K562 (cell line): ENCODE results near the gene NKAIN1. TPM values are rescaled to one million over a fixed set of nuclear protein-coding genes. Genes with fewer than 3 reads are reported as not detected.

Source experiments
- BDP1 ChIP-seq: IDR thresholded peaks from 3 replicates; pipeline ENCODE4 v1.6.1; 2011; ENCODE audit not compliant: insufficient read length, insufficient read depth
- CREBBP ChIP-seq: IDR thresholded peaks from one replicate; pipeline ENCODE4 v1.6.1; 2012; ENCODE audit warnings: low read depth, mild to moderate bottlenecking, control low read depth, inconsistent platforms, low read length
- CXXC5 ChIP-seq: fragments of 250-450 bp; sonication (Bioruptor Pico); IDR thresholded peaks from 2 replicates; pipeline ENCODE4 v1.8.0; 2022; ENCODE audit warnings: inconsistent platforms, mild to moderate bottlenecking, moderate library complexity
- DPF2 ChIP-seq: fragments of 450-650 bp; IDR thresholded peaks from 2 replicates; pipeline ENCODE4 v1.6.1; 2016
- ELK1 ChIP-seq: sonication (generic); formaldehyde crosslinking; IDR thresholded peaks from 2 replicates; pipeline ENCODE4 v1.8.1; 2022; ENCODE audit warnings: missing genetic modification reagents
- GTF2E2 ChIP-seq: fragments of 200-800 bp; sonication (Bioruptor generic); IDR thresholded peaks from 2 replicates; pipeline ENCODE4 v1.6.1; 2016; ENCODE audit warnings: missing genetic modification characterization, missing compliant biosample characterization
- HOXB6 ChIP-seq: fragments of 250-450 bp; sonication (Bioruptor Pico); IDR thresholded peaks from 2 replicates; pipeline ENCODE4 v1.5.1; 2022; ENCODE audit warnings: mild to moderate bottlenecking, borderline replicate concordance
- JUND ChIP-seq, 2 experiments: IDR thresholded peaks; 2 replicates in 1 of 2; 3 replicates in 1 of 2; pipeline ENCODE4 v1.6.1; 2011; ENCODE audit warnings: borderline replicate concordance in 2 of 2, low read depth in 2 of 2, low read length in 2 of 2, improper control_type of control experiment in 1 of 2, missing biosample characterization in 1 of 2, missing genetic modification characterization in 1 of 2, missing genetic modification reagents in 1 of 2
- MCM5 ChIP-seq: fragments of 450-650 bp; IDR thresholded peaks from 2 replicates; pipeline ENCODE4 v1.6.1; 2016; ENCODE audit warnings: low read depth
- MED1 ChIP-seq: sonication (generic); formaldehyde crosslinking; IDR thresholded peaks from 2 replicates; pipeline ENCODE4 v1.8.1; 2023; ENCODE audit warnings: missing genetic modification reagents, borderline replicate concordance
- SAP30 ChIP-seq: fragments of 200-600 bp; sonication (generic); IDR thresholded peaks from 2 replicates; pipeline ENCODE4 v1.6.1; 2012; ENCODE audit warnings: borderline replicate concordance, low read depth, mild to moderate bottlenecking, moderate library complexity, low read length, control low read depth, inconsistent platforms; ENCODE audit not compliant: insufficient read depth, poor library complexity, severe bottlenecking
- SNIP1 ChIP-seq: fragments of 450-650 bp; IDR thresholded peaks from 2 replicates; pipeline ENCODE4 v1.7.1; 2017; ENCODE audit warnings: low read depth, mild to moderate bottlenecking
- ZBTB12 ChIP-seq: fragments of 250-450 bp; sonication (Bioruptor Pico); IDR thresholded peaks from 2 replicates; pipeline ENCODE4 v1.4.0; 2020
- ZNF134 ChIP-seq: fragments of 250-450 bp; sonication (Bioruptor Pico); conservative IDR thresholded peaks from 2 replicates; pipeline ENCODE4 v1.4.0; 2020
- ZNF518B ChIP-seq: fragments of 250-450 bp; sonication (Bioruptor Pico); IDR thresholded peaks from 2 replicates; pipeline ENCODE4 v1.5.0; 2021; ENCODE audit warnings: mild to moderate bottlenecking, moderate library complexity
- ZZZ3 ChIP-seq: fragments of 450-650 bp; IDR thresholded peaks from 2 replicates; pipeline ENCODE4 v1.6.1; 2016; ENCODE audit warnings: antibody characterized with exemption, mild to moderate bottlenecking, moderate library complexity
- polyA plus RNA-seq, 8 experiments: library from polyadenylated mRNA; depleted of rRNA in 4 of 8; stranded (reverse) in 5 of 8; unstranded in 3 of 8; fragments of >200 nt; fragmentation: Nextera tagmentation in 2 of 8; fragmentation: Illumina TruSeq in 1 of 8; extraction: Ambion mirVana in 2 of 8; extraction: Trizol in 1 of 8; gene quantifications; 2 replicates each; pipeline versions ENCODE4 v1.2.1 to v1.2.3, GENCODE V29; 2011 to 2014; ENCODE audit warnings: inconsistent platforms in 1 of 8, missing spikeins in 1 of 8
- total RNA-seq, 7 experiments: library from RNA; depleted of rRNA in 6 of 7; stranded (reverse); fragments of >200 nt in 6 of 7; fragmentation: Illumina TruSeq in 2 of 7; extraction: Trizol in 2 of 7; gene quantifications; 2 replicates each; pipeline versions ENCODE4 v1.2.1 to v1.2.3, GENCODE V29; 2011 to 2021; ENCODE audit warnings: low replicate concordance in 1 of 7

NKAIN1 gene
- total and polyA plus RNA-seq, 9 of the 15 experiments (the other 6 are each of a cell fraction or from before 2014, with no cell fraction given), result 0.03 to 0.22 (median 0.04) TPM; not detected in 3

GRCh38 chr1:31159869-31160611 lies 79.6 kb downstream of the NKAIN1 start (continued):
- no peak; the same call in none of the 2 replicates for TF ChIP-seq ZNF134 (CRISPR knock-in tag)
- TF ChIP-seq BDP1, result no peak
- peak; percentile 91 for TF ChIP-seq CXXC5 (CRISPR knock-in tag)
- peak; percentile 67; the same call in 1 of the 2 replicates for TF ChIP-seq JUND (IDR thresholded peaks at IDR 0.05; ENCODE audit: borderline replicate concordance, low read depth, low read length)
- TF ChIP-seq JUND (tag; IDR thresholded peaks at IDR 0.05; ENCODE audit: borderline replicate concordance, low read depth, low read length), result peak; percentile 78; the same call in 1 of the 3 replicates
- no peak for TF ChIP-seq ZNF518B (CRISPR knock-in tag)
- peak; percentile 61 for TF ChIP-seq ZBTB12 (CRISPR knock-in tag)
- no peak for TF ChIP-seq MCM5
- no peak for TF ChIP-seq SAP30
- no peak for TF ChIP-seq MED1
- no peak for TF ChIP-seq HOXB6
- no peak for TF ChIP-seq CREBBP
- no peak for TF ChIP-seq ZZZ3
- TF ChIP-seq DPF2, result peak; percentile 90
- TF ChIP-seq GTF2E2, result no peak
- no peak for TF ChIP-seq SNIP1
- TF ChIP-seq ELK1 (CRISPR knock-in tag), result no peak
